Activated T-cell treated with anti-CD3 and anti-CD28 coated beads for 4 hours (primary cell): ENCODE results near the gene MAPT.
"Not testable (repeated sequence)": the region's sequence is repeated elsewhere in the genome, so short reads cannot be mapped to it uniquely, and the experiment has no call there.

Experiments used
- DNase-seq: peaks from one replicate; pipeline ENCODE4 v3.0.0-alpha.2; 2020

Gene MAPT

DNA sequence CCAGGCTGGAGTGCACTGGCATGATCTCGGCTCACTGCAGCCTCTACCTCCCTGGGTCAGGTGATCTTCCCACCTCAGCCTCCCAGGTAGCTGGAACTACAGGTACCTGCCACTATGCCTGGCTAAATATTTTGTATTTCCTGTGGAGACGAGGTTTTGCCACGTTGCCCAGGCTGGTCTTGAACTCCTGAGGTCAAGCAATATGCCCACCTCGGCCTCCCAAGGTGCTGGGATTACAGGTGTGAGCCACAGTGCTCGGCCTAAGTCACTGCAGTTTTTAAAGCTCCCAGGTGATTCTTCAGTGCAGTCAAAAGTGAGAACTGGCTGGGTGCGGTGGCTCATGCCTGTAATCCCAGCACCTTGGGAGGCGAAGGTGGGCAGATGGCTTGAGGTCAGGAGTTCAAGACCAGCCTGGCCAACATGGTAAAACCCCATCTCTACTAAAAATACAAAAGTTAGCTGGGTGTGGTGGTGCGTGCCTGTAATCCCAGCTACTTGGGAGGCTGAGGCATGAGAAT lies 125.1 kb downstream of the MAPT start:
- not testable (repeated sequence) for DNase-seq

DNA sequence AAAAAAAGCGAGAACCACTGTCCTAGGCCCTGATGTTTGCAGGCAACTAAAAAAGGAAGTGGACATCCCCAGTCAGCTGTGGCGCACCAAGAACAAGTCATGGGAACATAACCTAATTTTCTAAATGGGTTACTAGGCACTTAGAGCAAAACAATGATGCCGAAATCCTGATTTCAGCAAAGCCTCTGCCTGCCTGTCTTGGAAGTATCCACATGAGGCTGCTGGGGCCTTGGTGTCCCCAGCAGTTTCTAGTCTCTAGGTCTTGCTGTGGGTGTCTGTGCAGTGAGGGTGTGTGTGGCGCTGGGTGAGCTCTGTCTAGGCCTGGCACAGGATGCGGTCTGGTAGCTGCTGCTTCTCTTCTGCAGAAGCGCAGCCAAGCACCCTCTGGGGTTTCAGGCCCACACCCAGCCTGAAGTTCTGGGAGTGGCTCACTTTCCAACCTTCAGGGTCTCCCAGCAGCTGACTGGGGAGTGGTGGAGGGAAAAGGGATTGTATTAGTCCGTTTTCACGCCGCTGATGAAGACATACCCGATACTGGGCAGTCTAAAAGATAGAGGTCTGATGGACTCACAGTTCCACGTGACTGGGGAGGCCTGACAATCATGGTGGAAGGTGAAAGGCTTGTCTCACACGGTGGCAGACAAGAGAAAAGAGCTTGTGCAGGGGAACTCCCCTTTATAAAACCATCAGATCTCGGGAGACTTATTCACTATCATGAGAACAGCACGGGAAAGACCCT lies 125.8 kb downstream of the MAPT start:
- peak; percentile 21 for DNase-seq

GRCh38 chr17:46020998-46021397 lies 126.6 kb downstream of the MAPT start:
- no peak for DNase-seq

GRCh38 chr17:46023366-46023765 lies 129.0 kb downstream of the MAPT start:
- not testable (repeated sequence) for DNase-seq

GRCh38 chr17:46023783-46024388 lies 129.5 kb downstream of the MAPT start:
- DNase-seq: no peak

- no peak for DNase-seq
Observed at GRCh38 chr17:46024590-46024989, 130.2 kb downstream of the MAPT start.

- no peak for DNase-seq
Observed at GRCh38 chr17:46025060-46025459, 130.7 kb downstream of the MAPT start.

- DNase-seq: no peak
Observed at GRCh38 chr17:46025510-46026165, 131.3 kb downstream of the MAPT start.

GRCh38 chr17:46026166-46027047 lies 132.1 kb downstream of the MAPT start:
- no peak for DNase-seq

GRCh38 chr17:46027048-46027975 lies 133.0 kb downstream of the MAPT start:
- no peak for DNase-seq

DNA sequence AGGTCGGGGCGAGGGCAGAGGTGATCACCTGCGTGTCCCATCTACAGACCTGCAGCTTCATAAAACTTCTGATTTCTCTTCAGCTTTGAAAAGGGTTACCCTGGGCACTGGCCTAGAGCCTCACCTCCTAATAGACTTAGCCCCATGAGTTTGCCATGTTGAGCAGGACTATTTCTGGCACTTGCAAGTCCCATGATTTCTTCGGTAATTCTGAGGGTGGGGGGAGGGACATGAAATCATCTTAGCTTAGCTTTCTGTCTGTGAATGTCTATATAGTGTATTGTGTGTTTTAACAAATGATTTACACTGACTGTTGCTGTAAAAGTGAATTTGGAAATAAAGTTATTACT lies 133.6 kb downstream of the MAPT start:
- DNase-seq: no peak

- no peak for DNase-seq
Observed at GRCh38 chr17:46028374-46028773, 134.0 kb downstream of the MAPT start.

DNA sequence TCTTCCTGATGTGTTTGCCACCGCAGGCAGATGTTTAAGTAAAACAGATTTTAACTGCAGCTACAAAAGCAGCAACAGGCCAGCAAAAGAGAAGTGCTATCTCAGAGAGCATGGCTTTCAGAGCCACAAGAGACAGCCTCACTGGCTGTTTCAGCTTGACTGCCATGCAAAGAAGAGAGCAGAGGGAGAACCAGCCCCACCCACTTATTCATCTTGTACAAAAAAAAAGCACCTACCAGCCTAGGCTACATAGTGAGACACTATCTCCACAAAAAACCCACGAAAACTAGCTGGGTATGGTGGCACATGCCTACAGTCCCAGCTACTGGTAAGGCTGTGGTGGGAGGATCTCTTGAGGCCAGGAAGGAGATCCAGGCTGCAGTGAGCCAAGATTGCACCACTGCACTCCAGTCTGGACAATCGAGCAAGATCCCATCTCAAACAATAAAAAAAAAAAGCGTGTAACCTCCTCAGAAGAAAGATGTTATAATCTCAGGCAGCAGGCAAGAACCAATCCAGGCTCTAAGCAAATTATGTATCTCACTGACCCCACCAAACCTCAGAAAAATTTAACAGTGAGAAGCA lies 134.7 kb downstream of the MAPT start:
- DNase-seq: no peak

- no peak for DNase-seq
Observed at GRCh38 chr17:46029627-46030026, 135.3 kb downstream of the MAPT start.

- DNase-seq: no peak
Observed at GRCh38 chr17:46030752-46031151, 136.4 kb downstream of the MAPT start.

- no peak for DNase-seq
Observed at GRCh38 chr17:46031440-46031839, 137.1 kb downstream of the MAPT start.

GRCh38 chr17:46031920-46032319 lies 137.6 kb downstream of the MAPT start:
- DNase-seq: no peak

DNA sequence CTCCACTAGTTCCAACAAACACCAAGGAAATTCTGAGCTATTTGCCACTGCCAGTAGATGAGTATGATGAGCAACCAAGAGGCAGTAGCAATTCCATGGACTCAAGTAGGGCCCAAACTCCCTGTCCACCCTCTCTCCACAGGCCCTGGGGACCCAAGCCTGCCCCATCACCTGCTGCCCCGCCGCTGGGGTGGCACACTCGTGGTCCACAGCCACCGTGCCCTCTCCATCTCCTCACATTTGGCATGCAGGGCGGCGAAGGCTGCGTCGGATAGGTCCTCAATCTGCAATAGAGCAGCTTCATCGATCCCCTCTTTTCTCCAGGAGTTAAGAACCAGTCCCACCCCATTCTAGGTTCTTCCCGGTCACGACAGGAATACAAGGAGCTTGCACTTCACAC lies 138.6 kb downstream of the MAPT start:
- no peak for DNase-seq

DNA sequence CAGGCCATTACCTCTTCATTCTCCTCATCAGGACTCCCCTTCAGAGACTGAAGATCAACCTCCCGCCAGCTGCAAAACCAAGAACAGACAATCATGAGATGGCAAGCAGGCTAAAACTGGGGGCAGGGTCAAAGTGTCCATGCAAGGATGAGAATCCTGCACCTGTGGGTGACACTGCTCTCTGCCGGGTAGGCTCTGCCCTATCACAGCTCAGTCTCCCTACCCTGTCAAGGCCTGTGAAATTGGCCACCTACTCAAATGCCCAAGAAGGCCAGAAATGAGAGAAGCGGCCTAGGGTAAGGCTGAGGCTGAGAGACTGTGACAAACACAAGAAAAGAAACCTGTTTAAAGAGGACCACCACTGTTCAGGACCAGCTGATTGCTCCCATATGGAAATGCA lies 139.0 kb downstream of the MAPT start:
- DNase-seq: no peak

- no peak for DNase-seq
Observed at GRCh38 chr17:46035112-46035818, 140.9 kb downstream of the MAPT start.

DNA sequence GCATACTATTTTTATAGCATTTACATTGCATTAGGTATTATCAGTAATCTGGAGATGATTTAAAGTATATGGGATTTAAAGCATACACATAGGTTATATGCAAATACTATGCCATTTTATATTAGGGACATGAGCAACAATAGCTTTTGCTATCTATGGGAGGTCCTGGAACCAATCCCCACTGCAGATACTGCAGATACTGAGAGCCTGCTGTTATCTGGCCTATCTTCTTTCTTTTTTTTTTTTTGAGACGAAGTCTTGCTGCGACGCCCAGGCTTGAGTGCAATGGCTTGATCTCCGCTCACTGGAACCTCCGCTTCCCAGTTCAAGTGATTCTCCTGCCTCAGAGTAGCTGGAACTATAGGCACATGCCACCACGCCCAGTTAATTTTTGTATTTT lies 142.1 kb downstream of the MAPT start:
- no peak for DNase-seq
